HUDEP-2 (cell line): ENCODE results near the gene IRGQ.
"Not testable (repeated sequence)": the region's sequence is repeated elsewhere in the genome, so short reads cannot be mapped to it uniquely, and the experiment has no call there.

Experiments used
- DNase-seq, 76 experiments: peaks; one replicate each; lab custom pipeline; 2025; ENCODE audit not compliant: unreplicated experiment in 76 of 76; lab: John Stamatoyannopoulos, UW

IRGQ gene

GRCh38 chr19:43547926-43548325 lies 48.0 kb downstream of the IRGQ start:
- DNase-seq = not testable (repeated sequence)

GRCh38 chr19:43546581-43546980 lies 49.4 kb downstream of the IRGQ start:
- no peak for DNase-seq

- no peak for DNase-seq
These were observed 50.0 kb downstream of the IRGQ start for GRCh38 chr19:43545981-43546380.

- DNase-seq = no peak
These were observed 50.7 kb downstream of the IRGQ start for GRCh38 chr19:43545276-43545675.

- no peak for DNase-seq
These were observed 51.9 kb downstream of the IRGQ start for GRCh38 chr19:43544077-43544476.

GRCh38 chr19:43541920-43542650 lies 53.8 kb downstream of the IRGQ start:
- DNase-seq = no peak

- DNase-seq = no peak
These were observed 55.6 kb downstream of the IRGQ start for GRCh38 chr19:43540381-43540780.

GRCh38 chr19:43538922-43539321 lies 57.0 kb downstream of the IRGQ start:
- no peak for DNase-seq

- peak in 49 of 76 experiments; percentile 3 to 65 (median 42) for DNase-seq
These were observed 60.8 kb downstream of the IRGQ start for GRCh38 chr19:43534816-43535761.
